Skin epidermis (tissue), 12 donors: ENCODE data around the gene SPPL2B.

Experiments used
- H3K27ac ChIP-seq, 21 experiments: fragments of 200-600 bp; sonication (generic) in 11 of 21; one replicate each; pipeline ENCODE4 v1.5.0; 2020; ENCODE audit warnings: mild to moderate bottlenecking in 3 of 21, inconsistent platforms in 2 of 21, moderate library complexity in 2 of 21
- H3K4me3 ChIP-seq, 7 experiments: fragments of 200-600 bp; sonication (generic) in 2 of 7; one replicate each; pipeline ENCODE4 v1.5.0; 2020; ENCODE audit warnings: inconsistent platforms in 2 of 7, mild to moderate bottlenecking in 2 of 7, moderate library complexity in 1 of 7

Gene SPPL2B

DNA sequence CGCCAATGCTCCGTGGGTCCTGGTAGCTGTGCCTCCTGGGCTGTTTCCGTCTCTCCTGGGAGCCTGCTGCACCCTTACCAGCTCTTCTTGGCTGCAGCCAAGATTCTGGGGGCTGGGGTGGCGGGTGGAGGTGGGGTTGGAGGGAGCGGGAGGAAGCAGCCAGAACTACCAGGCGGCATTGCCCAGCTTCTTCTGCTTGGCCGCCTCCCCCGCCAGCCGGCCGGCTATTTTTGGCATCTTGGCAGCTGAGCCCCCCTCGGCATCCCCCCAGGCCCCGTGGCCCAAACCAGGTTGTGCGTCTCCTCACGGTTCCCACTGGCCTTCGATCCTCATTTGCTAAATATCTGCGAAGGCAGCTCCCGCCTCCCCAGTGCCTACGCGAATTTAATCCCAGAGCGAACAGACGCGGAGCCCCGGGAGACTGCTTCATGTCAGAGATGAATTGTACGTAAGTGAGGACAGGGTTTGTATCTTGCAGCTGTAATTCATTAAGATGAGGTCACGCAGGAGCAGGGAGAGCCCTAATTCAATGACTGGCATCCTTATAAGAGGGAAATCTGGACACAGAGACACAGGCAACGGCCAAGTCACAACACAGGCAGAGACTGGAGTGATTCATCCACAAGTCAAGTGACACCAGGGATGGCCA, 33.7 kb upstream of the SPPL2B start:
- no peak overlapping the region for H3K4me3 ChIP-seq
- H3K27ac ChIP-seq = peak overlapping the region in 1 of 21 experiments; percentile 64

GRCh38 chr19:2296141-2296540, 32.3 kb upstream of the SPPL2B start:
- Histone ChIP-seq H3K4me3 (no peak overlapping the region), H3K27ac (no peak overlapping the region)

- H3K27ac ChIP-seq = no peak overlapping the region
These were observed 28.0 kb upstream of the SPPL2B start for GRCh38 chr19:2300533-2300932.

GRCh38 chr19:2302319-2303210, 25.9 kb upstream of the SPPL2B start:
- no peak overlapping the region for H3K4me3 ChIP-seq
- H3K27ac ChIP-seq = no peak overlapping the region

More at GRCh38 chr19:2300533-2300932, 28.0 kb upstream of the SPPL2B start:
- no peak overlapping the region for H3K4me3 ChIP-seq

DNA sequence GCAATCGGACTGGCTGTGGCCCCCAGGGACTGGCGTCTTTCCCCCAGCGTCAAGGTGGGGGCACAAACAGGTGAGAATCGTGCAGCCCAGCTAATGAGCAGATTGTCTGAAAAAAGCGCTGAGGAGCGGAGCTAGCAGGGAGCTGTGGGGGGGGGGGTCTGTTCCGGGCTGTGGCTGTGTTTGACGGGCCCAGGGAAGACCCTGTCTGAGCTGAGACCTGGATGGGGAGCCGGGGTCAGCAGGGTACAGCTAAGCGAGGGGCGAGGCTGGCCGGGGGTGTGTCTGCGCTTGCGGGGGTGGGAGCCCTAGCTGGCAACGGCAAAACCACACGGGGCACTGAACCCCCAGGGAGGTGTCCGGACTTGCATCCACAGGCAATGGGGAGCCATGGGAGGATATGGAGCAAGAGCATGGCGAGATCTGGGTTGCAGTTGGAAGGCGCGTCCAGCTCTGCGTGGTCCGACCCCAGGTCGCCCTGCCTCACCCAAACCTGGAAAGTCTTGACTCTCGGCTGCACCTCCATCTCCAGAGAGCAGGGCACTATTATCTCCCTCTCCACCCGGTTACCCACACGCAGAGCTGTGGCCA, 25.2 kb upstream of the SPPL2B start:
- no peak overlapping the region for H3K27ac ChIP-seq
- H3K4me3 ChIP-seq = no peak overlapping the region

DNA sequence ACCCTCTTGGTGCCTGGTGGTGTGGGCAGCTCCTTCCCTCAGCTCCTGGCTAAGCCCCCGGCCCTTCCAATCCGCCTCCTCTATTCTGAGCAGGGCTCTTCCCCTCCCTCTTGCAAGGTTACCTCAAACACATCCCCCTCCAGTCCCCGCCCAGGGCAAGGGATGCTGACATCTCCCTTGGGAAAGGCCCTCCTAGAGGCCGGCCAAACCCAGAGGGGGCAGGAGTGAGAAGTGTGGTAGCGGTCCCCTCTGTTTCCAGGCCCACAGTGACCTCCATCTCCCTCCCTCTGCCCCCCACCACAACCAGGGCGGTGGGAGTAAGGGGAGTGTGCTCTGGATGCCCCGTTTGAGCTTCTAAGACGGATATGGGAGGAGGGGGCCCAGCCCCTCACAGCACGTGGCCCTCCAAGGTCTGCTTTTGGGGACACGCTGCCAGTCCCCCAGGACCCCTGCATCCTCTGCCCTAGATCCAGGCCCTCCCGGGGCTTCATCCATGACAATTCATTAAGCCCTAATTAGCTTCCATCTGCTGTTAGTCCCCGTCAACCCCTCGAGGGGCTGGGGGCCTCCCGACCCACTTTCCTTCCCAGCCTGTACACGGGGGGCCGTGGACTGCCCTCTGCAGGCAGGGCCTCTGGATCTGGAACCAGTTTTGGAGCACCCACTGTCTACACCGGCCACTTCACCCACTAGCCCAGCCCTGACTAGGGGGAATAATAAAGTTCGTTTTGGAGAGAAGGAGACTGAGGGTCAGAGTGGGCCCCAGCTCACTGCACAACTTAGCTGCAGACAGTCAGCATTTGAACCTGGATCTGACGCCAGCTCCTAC, 22.8 kb upstream of the SPPL2B start:
- Histone ChIP-seq H3K27ac (no peak overlapping the region), H3K4me3 (no peak overlapping the region)

- H3K4me3 ChIP-seq = no peak overlapping the region
- no peak overlapping the region for H3K27ac ChIP-seq
These were observed 22.1 kb upstream of the SPPL2B start for GRCh38 chr19:2306281-2306806.

- Histone ChIP-seq H3K27ac (no peak overlapping the region), H3K4me3 (no peak overlapping the region)
These were observed 21.5 kb upstream of the SPPL2B start for GRCh38 chr19:2306971-2307370.

DNA sequence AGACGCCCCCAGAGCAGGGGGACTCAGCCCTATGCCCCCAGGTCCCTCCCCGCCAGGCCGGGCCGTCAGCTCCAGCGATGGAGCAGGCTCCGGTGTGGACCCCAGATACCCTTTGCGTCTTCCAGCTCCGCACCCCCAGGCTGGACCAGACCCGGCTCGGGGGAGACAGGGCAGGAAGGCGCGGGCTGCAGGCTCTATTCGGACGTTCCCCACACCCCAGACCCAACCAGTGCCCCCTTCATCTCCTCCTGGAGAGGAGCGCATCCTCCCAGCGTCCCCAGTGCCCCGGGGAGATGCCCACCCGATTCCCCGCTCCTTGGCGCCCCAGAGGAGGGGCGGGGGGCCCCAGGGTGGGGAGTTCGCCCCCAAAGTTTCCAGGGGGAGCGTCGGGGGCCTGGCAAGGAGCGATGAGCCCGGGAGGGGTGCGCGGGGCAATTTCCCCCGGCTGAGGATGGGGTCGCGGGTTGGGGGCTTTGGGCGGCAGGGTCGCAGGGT, 20.9 kb upstream of the SPPL2B start:
- H3K27ac ChIP-seq = no peak overlapping the region
- H3K4me3 ChIP-seq = no peak overlapping the region

DNA sequence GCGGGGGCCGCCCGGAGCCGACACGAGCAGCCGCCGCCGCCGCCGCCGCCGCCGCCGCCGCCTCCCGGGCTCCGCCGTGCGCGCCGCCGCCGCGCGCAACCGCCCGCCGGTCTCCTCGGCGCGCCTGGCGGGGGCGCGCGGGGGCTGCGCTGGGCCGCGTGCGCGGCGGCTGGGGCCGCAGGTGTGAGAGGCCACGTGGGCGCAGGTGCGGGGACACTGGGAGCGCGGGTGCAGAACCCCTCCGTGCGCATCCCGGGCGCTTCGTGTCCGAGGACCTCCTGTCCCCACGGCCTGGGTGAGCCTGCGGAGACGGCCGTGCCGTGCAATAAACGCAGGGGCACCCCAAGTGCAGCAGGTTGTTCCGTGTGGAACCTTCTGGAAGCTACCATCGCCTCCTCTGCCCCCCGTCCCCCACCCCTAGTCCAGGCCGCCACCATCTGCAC, 20.3 kb upstream of the SPPL2B start, which contains the start of gene LINGO3:
Gene LINGO3, minus strand, starts transcription at position 41 of the 443 bp plus-strand sequence. CDS start 16,378 bp downstream, outside the sequence.
- Histone ChIP-seq H3K27ac (no peak within 1 kb of the TSS), H3K4me3 (peak within 1 kb of the TSS in 1 of 7 experiments; percentile 26)

DNA sequence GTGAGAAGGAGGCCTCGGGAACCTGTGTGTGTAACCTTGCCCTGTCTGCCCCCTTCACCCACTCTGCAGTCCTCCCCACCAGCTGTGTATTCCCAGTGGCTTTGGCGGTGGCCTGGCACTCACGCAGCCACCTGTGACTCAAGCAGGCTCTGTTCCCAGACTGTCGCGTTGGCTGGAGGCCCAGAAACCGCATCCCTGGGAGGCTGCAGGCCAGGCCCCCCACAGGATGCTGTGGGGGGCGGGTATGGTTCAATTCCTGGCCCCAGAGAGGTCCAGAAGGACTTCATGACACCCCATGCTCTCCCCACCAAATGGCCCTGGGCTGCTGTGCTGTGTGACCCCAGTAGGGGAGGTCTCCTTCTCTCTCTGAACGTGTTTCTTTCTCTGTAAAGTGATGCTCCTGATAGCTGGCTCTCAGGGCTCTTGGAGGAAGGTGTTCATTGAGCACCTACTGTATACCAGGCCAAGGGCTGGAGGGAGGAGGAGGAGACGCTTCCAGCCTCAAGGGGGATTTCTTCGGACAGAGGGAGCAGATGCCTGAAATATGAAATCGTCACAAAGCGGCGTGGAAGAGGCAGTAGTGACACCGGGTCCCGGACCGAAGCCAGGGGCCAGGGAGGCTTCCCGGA, 18.6 kb upstream of the SPPL2B start:
- Histone ChIP-seq H3K27ac (no peak overlapping the region), H3K4me3 (no peak overlapping the region)

GRCh38 chr19:2311093-2311492, 17.4 kb upstream of the SPPL2B start:
- Histone ChIP-seq H3K4me3 (no peak overlapping the region), H3K27ac (no peak overlapping the region)

GRCh38 chr19:2312820-2313501, 15.5 kb upstream of the SPPL2B start:
- no peak overlapping the region for H3K27ac ChIP-seq

GRCh38 chr19:2315121-2315817, 13.2 kb upstream of the SPPL2B start:
- H3K27ac ChIP-seq = peak overlapping the region in 1 of 21 experiments; percentile 39
- H3K4me3 ChIP-seq = no peak overlapping the region

More at GRCh38 chr19:2312820-2313501, 15.5 kb upstream of the SPPL2B start:
- no peak overlapping the region for H3K4me3 ChIP-seq

DNA sequence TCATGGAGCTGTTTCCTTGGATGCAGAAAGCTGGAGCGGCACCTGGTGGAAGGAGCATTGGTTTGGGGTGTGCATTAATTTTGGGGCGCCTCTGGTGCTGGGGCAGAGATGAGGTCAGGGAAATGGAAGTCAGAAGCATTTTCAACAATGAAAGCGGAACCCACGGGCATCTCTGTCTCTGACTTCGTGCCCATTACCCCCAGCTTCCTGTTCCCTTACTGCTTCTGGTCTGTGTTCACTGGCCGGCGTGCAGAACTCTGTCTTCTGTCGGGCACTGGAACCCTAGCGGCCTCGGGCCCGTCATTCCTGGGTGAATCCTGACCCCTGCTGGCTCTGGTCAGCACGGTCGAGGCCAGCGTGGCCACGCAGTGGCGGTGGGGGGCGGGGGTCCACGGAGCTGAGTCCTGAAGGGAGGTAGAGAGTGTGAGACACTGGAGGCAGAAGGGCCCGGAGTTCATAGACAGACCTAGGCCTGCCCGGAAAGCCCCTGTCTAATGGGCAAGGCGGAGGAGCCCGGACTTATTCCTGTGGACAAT, 12.6 kb upstream of the SPPL2B start:
- no peak overlapping the region for H3K4me3 ChIP-seq
- peak overlapping the region in 1 of 21 experiments; percentile 39 for H3K27ac ChIP-seq

DNA sequence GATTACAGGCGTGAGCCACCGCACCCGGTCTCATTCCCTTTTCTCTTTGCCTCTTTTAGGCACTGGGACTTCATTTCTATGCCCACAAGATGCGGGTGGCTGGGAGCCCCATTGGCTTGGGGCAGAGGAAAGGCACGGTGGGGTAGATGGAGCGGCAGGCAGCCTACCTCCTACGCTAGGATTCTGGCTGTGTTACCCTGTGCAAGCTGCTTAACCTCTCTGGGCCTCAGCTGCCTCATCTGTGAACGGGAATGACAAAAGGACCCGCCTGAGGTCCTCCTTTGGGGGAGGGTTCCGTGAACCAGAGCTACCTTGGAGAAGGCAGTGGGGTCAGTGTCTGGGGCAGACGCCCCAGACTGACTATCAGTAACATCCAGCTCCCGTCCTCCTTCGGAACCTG, 11.2 kb upstream of the SPPL2B start:
- no peak overlapping the region for H3K27ac ChIP-seq
- H3K4me3 ChIP-seq = no peak overlapping the region

- H3K27ac ChIP-seq = no peak overlapping the region
- no peak overlapping the region for H3K4me3 ChIP-seq
These were observed 10.7 kb upstream of the SPPL2B start for GRCh38 chr19:2317756-2318155.
